ENCODE measurements around the gene NELFB. TPM values are rescaled to one million over a fixed set of nuclear protein-coding genes. Genes with fewer than 3 reads are reported as not detected.

NELFB gene
- total and polyA plus RNA-seq, 4 donors: 30.4 to 56.2 (median 44.2) TPM

DNA sequence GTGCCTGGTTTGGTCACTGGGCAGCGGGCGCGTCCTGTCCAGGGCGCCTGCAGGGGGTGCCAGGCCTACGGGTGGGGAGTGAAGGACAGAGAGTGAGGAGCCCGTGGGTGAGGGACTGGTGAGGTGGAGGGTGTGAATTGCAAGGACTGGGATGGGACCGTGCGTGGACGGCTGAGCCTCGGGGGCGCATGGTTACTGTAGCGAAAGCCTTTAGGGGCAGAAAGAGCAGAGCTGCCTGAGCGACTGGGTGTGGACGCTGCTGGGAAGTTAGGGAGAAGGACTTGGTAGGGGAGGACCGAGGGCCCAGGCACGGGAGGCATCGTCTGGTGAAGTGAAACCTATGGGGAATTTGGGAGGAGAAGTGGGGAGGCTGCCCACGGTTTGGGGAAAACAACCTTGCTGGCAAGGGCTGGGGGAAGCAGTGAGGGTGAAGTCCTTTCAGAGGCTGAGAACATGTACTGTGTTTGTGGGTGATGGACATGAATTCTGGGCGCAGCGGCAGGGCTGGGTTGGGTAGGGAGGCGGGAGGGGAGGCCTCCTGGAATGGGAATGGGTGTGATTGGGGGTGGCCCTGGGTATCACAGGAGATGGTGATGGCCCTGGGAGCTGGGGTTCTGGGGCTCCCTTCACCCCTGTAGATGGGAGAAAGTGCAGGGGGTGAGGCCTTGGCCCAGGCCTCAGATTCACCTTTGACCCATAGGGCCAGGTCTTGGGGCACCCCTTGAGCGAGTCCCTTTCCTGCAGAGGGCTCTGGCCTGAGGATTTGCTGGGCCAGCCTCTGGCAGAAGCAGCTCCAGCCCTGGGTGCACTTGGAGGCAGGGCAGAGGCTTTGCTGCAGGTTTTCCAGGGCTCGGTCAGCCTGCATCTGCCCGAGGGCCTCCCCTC, 20.7 kb downstream of the NELFB start:
- H3K4me1 ChIP-seq (ENCODE audit: control insufficient read depth in 5 of 5, insufficient read depth in 5 of 5, low read length in 5 of 5): peaks cover 0 to 30% (median 4%) of the 10 kb centered on the region in 5 donors

DNA sequence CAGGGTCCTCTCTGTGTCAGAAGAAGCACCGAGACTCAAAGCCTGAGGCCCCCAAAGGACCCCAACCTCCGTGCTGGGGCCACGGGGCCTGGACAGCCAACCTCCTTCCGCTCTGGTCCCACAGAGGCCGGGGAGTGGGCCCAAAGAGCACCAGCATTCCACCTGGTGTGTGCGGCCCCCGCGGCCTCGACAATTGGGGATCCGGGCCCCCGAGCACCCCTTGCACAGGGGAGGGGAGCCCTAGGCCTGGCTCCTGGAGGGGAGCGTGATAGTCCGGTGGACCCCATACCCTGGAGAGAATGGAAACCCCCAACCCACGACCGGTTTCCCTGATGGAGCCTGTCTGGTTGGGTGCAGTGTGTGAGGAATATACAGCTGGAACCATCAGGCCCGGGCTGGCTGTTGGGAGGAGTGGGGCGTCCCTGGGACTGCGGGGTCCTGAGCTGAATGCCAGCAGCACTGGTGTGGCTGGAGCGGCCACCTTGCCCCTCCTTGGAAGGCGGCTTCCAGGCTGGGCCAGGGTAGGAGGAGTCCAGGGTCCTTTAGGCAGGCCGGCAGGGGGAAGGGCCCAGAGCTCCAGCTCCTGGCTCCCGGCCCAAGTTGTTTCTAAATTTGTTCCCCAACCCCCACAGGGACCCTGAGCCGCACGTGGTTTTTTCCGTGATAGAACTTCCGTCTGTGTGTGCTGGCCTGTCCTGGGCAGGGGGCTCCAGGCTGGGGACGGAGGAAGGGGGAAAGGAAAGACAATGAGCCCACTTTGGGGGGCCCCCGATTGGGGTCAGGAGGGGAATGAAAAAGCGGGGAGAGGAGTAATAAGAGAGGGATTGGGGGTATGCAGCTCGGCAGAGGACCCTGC, 21.6 kb downstream of the NELFB start:
- ATAC-seq (ENCODE audit: insufficient read depth, low FRiP score) (peak; percentile 25), DNase-seq (peak; percentile 88 to 95 (median 91))
- Histone ChIP-seq H3K27me3 (ENCODE audit: control insufficient read depth in 3 of 3, insufficient read depth in 3 of 3, low read length in 2 of 3) (no peaks in the 10 kb centered on the region), H3K9ac (ENCODE audit: insufficient read depth in 1 of 2, low read length in 2 of 2) (no peak overlapping the region), H3K9me3 (ENCODE audit: control insufficient read depth in 4 of 4, insufficient read depth in 3 of 4, low read length in 3 of 4) (peaks cover 0 to 4% (median 0%) of the 10 kb centered on the region in 4 donors), H3K4me3 (no peak overlapping the region), H3K27ac (ENCODE audit: low read depth in 1 of 2, low read length in 1 of 2) (peak overlapping the region; percentile 94 to 97), H3K4me1 (ENCODE audit: control insufficient read depth in 5 of 5, insufficient read depth in 5 of 5, low read length in 5 of 5) (peaks cover 0 to 32% (median 4%) of the 10 kb centered on the region in 5 donors), H3K36me3 (ENCODE audit: control insufficient read depth in 4 of 4, insufficient read depth in 4 of 4, low read length in 4 of 4) (peaks cover 0 to 41% (median 10%) of the 10 kb centered on the region in 4 donors)
- TF ChIP-seq, protein P1, sequence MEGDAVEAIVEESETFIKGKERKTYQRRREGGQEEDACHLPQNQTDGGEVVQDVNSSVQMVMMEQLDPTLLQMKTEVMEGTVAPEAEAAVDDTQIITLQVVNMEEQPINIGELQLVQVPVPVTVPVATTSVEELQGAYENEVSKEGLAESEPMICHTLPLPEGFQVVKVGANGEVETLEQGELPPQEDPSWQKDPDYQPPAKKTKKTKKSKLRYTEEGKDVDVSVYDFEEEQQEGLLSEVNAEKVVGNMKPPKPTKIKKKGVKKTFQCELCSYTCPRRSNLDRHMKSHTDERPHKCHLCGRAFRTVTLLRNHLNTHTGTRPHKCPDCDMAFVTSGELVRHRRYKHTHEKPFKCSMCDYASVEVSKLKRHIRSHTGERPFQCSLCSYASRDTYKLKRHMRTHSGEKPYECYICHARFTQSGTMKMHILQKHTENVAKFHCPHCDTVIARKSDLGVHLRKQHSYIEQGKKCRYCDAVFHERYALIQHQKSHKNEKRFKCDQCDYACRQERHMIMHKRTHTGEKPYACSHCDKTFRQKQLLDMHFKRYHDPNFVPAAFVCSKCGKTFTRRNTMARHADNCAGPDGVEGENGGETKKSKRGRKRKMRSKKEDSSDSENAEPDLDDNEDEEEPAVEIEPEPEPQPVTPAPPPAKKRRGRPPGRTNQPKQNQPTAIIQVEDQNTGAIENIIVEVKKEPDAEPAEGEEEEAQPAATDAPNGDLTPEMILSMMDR (IDR thresholded peaks at IDR 0.05; ENCODE audit: control extremely low read depth, extremely low read depth): no peak
- WGBS, 2 donors: 36 to 41% methylated on average over 28 to 30 of the region's 30 CpGs

More for the DNA sequence above, 20.7 kb downstream of the NELFB start:
- H3K4me3 ChIP-seq: peak overlapping the region; percentile 7
- H3K27ac ChIP-seq (ENCODE audit: low read depth in 1 of 2, low read length in 1 of 2): peak overlapping the region; percentile 94 to 97
- DNase-seq (no peak), ATAC-seq (ENCODE audit: insufficient read depth, low FRiP score) (no peak)
- TF ChIP-seq, protein P1 (IDR thresholded peaks at IDR 0.05; ENCODE audit: control extremely low read depth, extremely low read depth): no peak
- peaks cover 1 to 39% (median 11%) of the 10 kb centered on the region in 4 donors for H3K36me3 ChIP-seq (ENCODE audit: control insufficient read depth in 4 of 4, insufficient read depth in 4 of 4, low read length in 4 of 4)
- WGBS, 2 donors: 83 to 88% methylated on average over 24 of the region's 24 CpGs
- peaks cover 0 to 4% (median 0%) of the 10 kb centered on the region in 4 donors for H3K9me3 ChIP-seq (ENCODE audit: control insufficient read depth in 4 of 4, insufficient read depth in 3 of 4, low read length in 3 of 4)
- H3K9ac ChIP-seq (ENCODE audit: insufficient read depth in 1 of 2, low read length in 2 of 2): no peak overlapping the region
- no peaks in the 10 kb centered on the region for H3K27me3 ChIP-seq (ENCODE audit: control insufficient read depth in 3 of 3, insufficient read depth in 3 of 3, low read length in 2 of 3)

- ATAC-seq (ENCODE audit: insufficient read depth, low FRiP score): peak; percentile 88
- peak; percentile 70 to 85 (median 71) for DNase-seq
- H3K36me3 ChIP-seq (ENCODE audit: control insufficient read depth in 4 of 4, insufficient read depth in 4 of 4, low read length in 4 of 4): peaks cover 0 to 37% (median 6%) of the 10 kb centered on the region in 4 donors
- H3K4me1 ChIP-seq (ENCODE audit: control insufficient read depth in 5 of 5, insufficient read depth in 5 of 5, low read length in 5 of 5): peaks cover 0 to 32% (median 4%) of the 10 kb centered on the region in 5 donors
- peak within 1 kb of the TSS; percentile 71 for H3K4me3 ChIP-seq
- peaks cover 0 to 4% (median 0%) of the 10 kb centered on the region in 4 donors for H3K9me3 ChIP-seq (ENCODE audit: control insufficient read depth in 4 of 4, insufficient read depth in 3 of 4, low read length in 3 of 4)
- 3 to 8% methylated on average over 23 to 25 of the region's 25 CpGs for WGBS, 2 donors
- H3K9ac ChIP-seq (ENCODE audit: insufficient read depth in 1 of 2, low read length in 2 of 2): no peak within 1 kb of the TSS
- peak within 1 kb of the TSS; percentile 94 to 97 for H3K27ac ChIP-seq (ENCODE audit: low read depth in 1 of 2, low read length in 1 of 2)
- TF ChIP-seq, protein P1 (IDR thresholded peaks at IDR 0.05; ENCODE audit: control extremely low read depth, extremely low read depth): peak; percentile 3
- no peaks in the 10 kb centered on the region for H3K27me3 ChIP-seq (ENCODE audit: control insufficient read depth in 3 of 3, insufficient read depth in 3 of 3, low read length in 2 of 3)
Observed at GRCh38 chr9:137277329-137278041, 22.4 kb downstream of the NELFB start, which contains the start of gene TOR4A. TOR4A (plus strand) TSS chr9:137277726; CDS start chr9:137278690, 964 bp downstream.
